GM12878 (cell line): ENCODE data around the gene MYRFL. TPM values are rescaled to one million over a fixed set of nuclear protein-coding genes. Genes with fewer than 3 reads are reported as not detected.

Experiments used
- ATAC-seq: fragments of 200-7000 bp; cut with Tn5 transposase; 3 replicates; pipeline ENCODE4 v1.9.1; 2020; ENCODE audit warnings: mild to moderate bottlenecking, moderate library complexity
- BruUV-seq: library from RNA; stranded (reverse); fragments of 400-500 nt; replicated peaks from 2 replicates; lab custom pipeline; 2021; lab: Mats Ljungman, UMichigan
- CTCF ChIA-PET: fragments of 300-600 bp; sonication (Branson Sonifier 250); formaldehyde crosslinking; extraction: SDS; loops from one replicate; lab custom pipeline; 2021; ENCODE audit warnings: inconsistent platforms; lab: Yijun Ruan, JAX
- POLR2A ChIA-PET: fragments of 350-600 bp; formaldehyde crosslinking; extraction: SDS; loops from one replicate; lab custom pipeline; 2021; ENCODE audit warnings: inconsistent platforms; lab: Charles Lee
- RAD21 ChIA-PET: fragments of 300-600 bp; sonication (Branson Sonifier 250); formaldehyde crosslinking; loops from one replicate; lab custom pipeline; 2023; ENCODE audit warnings: antibody characterized with exemption; ENCODE audit not compliant: unreplicated experiment; lab: Charles Lee
- SMC1A ChIA-PET: fragments of 300-600 bp; sonication (Branson Sonifier 250); formaldehyde crosslinking; loops from one replicate; lab custom pipeline; 2023; ENCODE audit not compliant: unreplicated experiment, uncharacterized antibody; lab: Charles Lee
- DNase-seq: peaks from one replicate; pipeline ENCODE4 v3.0.0-alpha.2; 2011; ENCODE audit warnings: low read depth, low spot score
- FAIRE-seq: peaks from 3 replicates; lab custom pipeline; 2011; peaks lifted over from hg19 to GRCh38; lab: Jason Lieb, UNC
- H2AFZ ChIP-seq: 2 replicates; pipeline ENCODE4 v1.6.0; 2011; ENCODE audit warnings: low read depth, low read length, control low read depth; ENCODE audit not compliant: control insufficient read depth
- H3K27ac ChIP-seq: 2 replicates; pipeline ENCODE4 v1.5.1; 2011; ENCODE audit warnings: control low read depth; ENCODE audit not compliant: control insufficient read depth, insufficient read depth
- H3K27me3 ChIP-seq, 2 experiments: replicated peaks in 1 of 2; 2 replicates each; pipeline versions ENCODE4 v1.6.0 to v1.6.1; 2011; ENCODE audit warnings: low read length in 1 of 2; ENCODE audit not compliant: control insufficient read depth in 2 of 2, insufficient read depth in 2 of 2
- H3K36me3 ChIP-seq, 2 experiments: 2 replicates each; pipeline ENCODE4 v1.5.1; 2011; ENCODE audit warnings: low read length in 1 of 2; ENCODE audit not compliant: control insufficient read depth in 2 of 2, insufficient read depth in 2 of 2
- H3K4me1 ChIP-seq: 2 replicates; pipeline ENCODE4 v1.6.1; 2011; ENCODE audit warnings: mild to moderate bottlenecking, low read length, moderate library complexity, mixed read lengths; ENCODE audit not compliant: control insufficient read depth, insufficient read depth
- H3K4me2 ChIP-seq: 2 replicates; pipeline ENCODE4 v1.6.0; 2011; ENCODE audit warnings: control low read depth; ENCODE audit not compliant: control insufficient read depth, insufficient read depth
- H3K4me3 ChIP-seq: fragments of 200-600 bp; sonication (generic); 2 replicates; pipeline ENCODE4 v1.5.1; 2016
- H3K79me2 ChIP-seq: 2 replicates; pipeline ENCODE4 v1.6.0; 2011; ENCODE audit warnings: low read length; ENCODE audit not compliant: control insufficient read depth, insufficient read depth
- H3K9ac ChIP-seq: 2 replicates; pipeline ENCODE4 v1.8.0; 2011; ENCODE audit warnings: low read length, control low read depth, mixed read lengths; ENCODE audit not compliant: control insufficient read depth, insufficient read depth
- H3K9me3 ChIP-seq: replicated peaks from 3 replicates; pipeline ENCODE4 v1.5.1; 2011; ENCODE audit warnings: mild to moderate bottlenecking, low read length; ENCODE audit not compliant: control insufficient read depth, insufficient read depth
- H4K20me1 ChIP-seq: 2 replicates; pipeline ENCODE4 v1.6.0; 2011; ENCODE audit not compliant: control insufficient read depth, insufficient read depth
- BHLHE40 ChIP-seq, 2 experiments: fragments of 450-650 bp in 1 of 2; IDR thresholded peaks; 2 replicates each; pipeline ENCODE4 v1.6.1; 2011 to 2017; ENCODE audit warnings: low read depth in 2 of 2, borderline replicate concordance in 1 of 2, improper control_type of control experiment in 1 of 2, low read length in 1 of 2, mild to moderate bottlenecking in 1 of 2
- CHD2 ChIP-seq: IDR thresholded peaks from 2 replicates; pipeline ENCODE4 v1.6.1; 2011; ENCODE audit warnings: low read depth, low read length, improper control_type of control experiment, borderline replicate concordance
- FOXK2 ChIP-seq: fragments of 450-650 bp; IDR thresholded peaks from 2 replicates; pipeline ENCODE4 v1.6.1; 2017; ENCODE audit warnings: mild to moderate bottlenecking, moderate library complexity
- MEF2B ChIP-seq: fragments of 450-650 bp; IDR thresholded peaks from 2 replicates; pipeline ENCODE4 v1.6.1; 2018; ENCODE audit warnings: mild to moderate bottlenecking, moderate library complexity; ENCODE audit not compliant: partially characterized antibody, poor library complexity, severe bottlenecking
- MXI1 ChIP-seq: fragments of 150-350 bp; IDR thresholded peaks from 2 replicates; pipeline ENCODE4 v1.6.1; 2011; ENCODE audit warnings: low read depth, mild to moderate bottlenecking, inconsistent platforms, low read length, improper control_type of control experiment
- MYC ChIP-seq: IDR thresholded peaks from 2 replicates; pipeline ENCODE4 v1.6.1; 2011; ENCODE audit warnings: mild to moderate bottlenecking, low read length, moderate library complexity, inconsistent platforms; ENCODE audit not compliant: insufficient read depth, insufficient replicate concordance, insufficient read length, severe bottlenecking
- NFYB ChIP-seq: IDR thresholded peaks from 2 replicates; pipeline ENCODE4 v1.6.1; 2011; ENCODE audit warnings: low read depth, mild to moderate bottlenecking, low read length, improper control_type of control experiment, moderate library complexity; ENCODE audit not compliant: insufficient read depth
- POLR2AphosphoS2 ChIP-seq: IDR thresholded peaks from 2 replicates; pipeline ENCODE4 v1.6.1; 2011; ENCODE audit warnings: low read depth, mild to moderate bottlenecking, low read length, improper control_type of control experiment, moderate library complexity
- RFX5 ChIP-seq: IDR thresholded peaks from 2 replicates; pipeline ENCODE4 v1.6.1; 2011; ENCODE audit warnings: low read depth, low read length, improper control_type of control experiment
- SIX5 ChIP-seq: IDR thresholded peaks from 2 replicates; pipeline ENCODE4 v1.6.1; 2011; ENCODE audit warnings: mild to moderate bottlenecking, low read depth, low read length, moderate library complexity; ENCODE audit not compliant: severe bottlenecking
- STAT3 ChIP-seq: IDR thresholded peaks from 2 replicates; pipeline ENCODE4 v1.6.1; 2011; ENCODE audit warnings: low read depth, low read length, improper control_type of control experiment
- WRNIP1 ChIP-seq: IDR thresholded peaks from 2 replicates; pipeline ENCODE4 v1.6.1; 2011; ENCODE audit warnings: low read depth, low read length, improper control_type of control experiment, borderline replicate concordance
- WGBS: methylation state at CpG from one replicate; pipeline ENCODE4 v1.1.6; 2016; ENCODE audit warnings: low lambda C conversion rate; ENCODE audit not compliant: insufficient replicate concordance, insufficient coverage; ENCODE audit errors: missing lambda C conversion rate; 5-methylcytosine and 5-hydroxymethylcytosine counted together
- in situ Hi-C: fragments of 300-500 bp; cut with MboI; formaldehyde crosslinking; loops from 9 replicates; pipeline ENCODE4 v1.14.3; 2018; ENCODE audit warnings: mixed read lengths
- intact Hi-C: fragments of 100-400 bp; cut with micrococcal nuclease; formaldehyde crosslinking; loops from one replicate; pipeline ENCODE4 v1.14.2; 2022; ENCODE audit not compliant: unreplicated experiment
- polyA plus RNA-seq, 11 experiments: library from polyadenylated mRNA; depleted of rRNA in 4 of 11; unstranded in 6 of 11; stranded (reverse) in 5 of 11; fragments of >200 nt; fragmentation: Nextera tagmentation in 4 of 11; fragmentation: Illumina TruSeq in 1 of 11; extraction: Ambion mirVana in 4 of 11; extraction: Trizol in 1 of 11; gene quantifications; 1 replicate in 1 of 11; 2 replicates in 10 of 11; pipeline versions ENCODE4 v1.2.1 to v1.2.3, GENCODE V29; 2011 to 2016; ENCODE audit warnings: inconsistent platforms in 2 of 11, missing spikeins in 2 of 11, low read depth in 1 of 11
- total RNA-seq, 4 experiments: library from RNA; depleted of rRNA in 3 of 4; stranded (reverse); fragments of >200 nt in 3 of 4; fragmentation: Illumina TruSeq in 1 of 4; extraction: Trizol in 1 of 4; gene quantifications; 2 replicates each; pipeline versions ENCODE4 v1.2.1 to v1.2.3, GENCODE V29; 2013 to 2021
- TF ChIP-seq, protein P1 (sequence below): IDR thresholded peaks from 2 replicates; pipeline ENCODE4 v1.6.1; 2012; ENCODE audit warnings: improper control_type of control experiment, low read depth, low read length; ENCODE audit not compliant: insufficient replicate concordance
- TF ChIP-seq, protein P2 (sequence below): IDR thresholded peaks from 2 replicates; pipeline ENCODE4 v1.6.1; 2012; ENCODE audit warnings: low read depth, low read length, improper control_type of control experiment

The MYRFL gene
- total and polyA plus RNA-seq, 10 of the 15 experiments (the other 5 are each of a cell fraction or from before 2014, with no cell fraction given), result 0.24 to 1.8 (median 0.64) TPM

DNA sequence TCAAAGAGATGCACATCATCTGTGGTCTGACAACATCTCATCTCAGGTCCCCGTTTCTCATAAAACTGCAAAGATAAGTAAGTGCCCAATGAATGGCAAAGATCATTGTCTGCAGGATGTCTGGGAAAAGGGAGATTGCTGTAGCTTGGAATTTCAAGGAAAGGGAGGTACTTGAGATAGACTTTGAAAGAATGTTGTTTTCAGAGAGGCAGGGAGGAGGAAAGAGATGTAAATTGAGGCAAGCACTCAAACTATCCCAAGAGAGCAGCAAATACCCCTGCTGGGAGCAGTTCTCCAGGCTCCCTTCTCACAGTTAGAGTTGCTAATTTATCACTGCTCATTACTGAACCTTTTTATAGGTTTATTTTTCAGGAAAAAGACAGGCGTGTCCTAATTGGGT is 107.1 kb downstream of the MYRFL start:
- peaks cover 5% of the 10 kb centered on the region; the same call in 1 of the 2 replicates for H3K4me1 ChIP-seq
- H3K9ac ChIP-seq, result no peak overlapping the region
- ChIA-PET POLR2A (no interaction called here), SMC1A (no interaction called here), RAD21 (no interaction called here), CTCF (interaction anchor here (0.6 kb wide), 1 partner anchor 793 kb away, joined by 3 read pairs; no protein-coding TSS in a partner anchor)
- ATAC-seq (no peak), DNase-seq (no peak), FAIRE-seq (no peak)
- in situ Hi-C loops, result no loop called here
- no peak overlapping the region for H2AFZ ChIP-seq
- no peaks in the 10 kb centered on the region for H3K79me2 ChIP-seq
- no peaks in the 10 kb centered on the region for H4K20me1 ChIP-seq
- TF ChIP-seq MYC (no peak), SIX5 (no peak), CHD2 (no peak), NFYB (no peak), FOXK2 (no peak), WRNIP1 (no peak), POLR2AphosphoS2 (no peak), BHLHE40 (IDR thresholded peaks at IDR 0.05; ENCODE audit: borderline replicate concordance in 1 of 2, low read depth in 2 of 2, low read length in 1 of 2) (no peak), MXI1 (no peak), RFX5 (no peak), MEF2B (no peak), STAT3 (no peak)
- TF ChIP-seq, protein P1, sequence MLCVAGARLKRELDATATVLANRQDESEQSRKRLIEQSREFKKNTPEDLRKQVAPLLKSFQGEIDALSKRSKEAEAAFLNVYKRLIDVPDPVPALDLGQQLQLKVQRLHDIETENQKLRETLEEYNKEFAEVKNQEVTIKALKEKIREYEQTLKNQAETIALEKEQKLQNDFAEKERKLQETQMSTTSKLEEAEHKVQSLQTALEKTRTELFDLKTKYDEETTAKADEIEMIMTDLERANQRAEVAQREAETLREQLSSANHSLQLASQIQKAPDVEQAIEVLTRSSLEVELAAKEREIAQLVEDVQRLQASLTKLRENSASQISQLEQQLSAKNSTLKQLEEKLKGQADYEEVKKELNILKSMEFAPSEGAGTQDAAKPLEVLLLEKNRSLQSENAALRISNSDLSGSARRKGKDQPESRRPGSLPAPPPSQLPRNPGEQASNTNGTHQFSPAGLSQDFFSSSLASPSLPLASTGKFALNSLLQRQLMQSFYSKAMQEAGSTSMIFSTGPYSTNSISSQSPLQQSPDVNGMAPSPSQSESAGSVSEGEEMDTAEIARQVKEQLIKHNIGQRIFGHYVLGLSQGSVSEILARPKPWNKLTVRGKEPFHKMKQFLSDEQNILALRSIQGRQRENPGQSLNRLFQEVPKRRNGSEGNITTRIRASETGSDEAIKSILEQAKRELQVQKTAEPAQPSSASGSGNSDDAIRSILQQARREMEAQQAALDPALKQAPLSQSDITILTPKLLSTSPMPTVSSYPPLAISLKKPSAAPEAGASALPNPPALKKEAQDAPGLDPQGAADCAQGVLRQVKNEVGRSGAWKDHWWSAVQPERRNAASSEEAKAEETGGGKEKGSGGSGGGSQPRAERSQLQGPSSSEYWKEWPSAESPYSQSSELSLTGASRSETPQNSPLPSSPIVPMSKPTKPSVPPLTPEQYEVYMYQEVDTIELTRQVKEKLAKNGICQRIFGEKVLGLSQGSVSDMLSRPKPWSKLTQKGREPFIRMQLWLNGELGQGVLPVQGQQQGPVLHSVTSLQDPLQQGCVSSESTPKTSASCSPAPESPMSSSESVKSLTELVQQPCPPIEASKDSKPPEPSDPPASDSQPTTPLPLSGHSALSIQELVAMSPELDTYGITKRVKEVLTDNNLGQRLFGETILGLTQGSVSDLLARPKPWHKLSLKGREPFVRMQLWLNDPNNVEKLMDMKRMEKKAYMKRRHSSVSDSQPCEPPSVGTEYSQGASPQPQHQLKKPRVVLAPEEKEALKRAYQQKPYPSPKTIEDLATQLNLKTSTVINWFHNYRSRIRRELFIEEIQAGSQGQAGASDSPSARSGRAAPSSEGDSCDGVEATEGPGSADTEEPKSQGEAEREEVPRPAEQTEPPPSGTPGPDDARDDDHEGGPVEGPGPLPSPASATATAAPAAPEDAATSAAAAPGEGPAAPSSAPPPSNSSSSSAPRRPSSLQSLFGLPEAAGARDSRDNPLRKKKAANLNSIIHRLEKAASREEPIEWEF, result no peak
- TF ChIP-seq, protein P2, sequence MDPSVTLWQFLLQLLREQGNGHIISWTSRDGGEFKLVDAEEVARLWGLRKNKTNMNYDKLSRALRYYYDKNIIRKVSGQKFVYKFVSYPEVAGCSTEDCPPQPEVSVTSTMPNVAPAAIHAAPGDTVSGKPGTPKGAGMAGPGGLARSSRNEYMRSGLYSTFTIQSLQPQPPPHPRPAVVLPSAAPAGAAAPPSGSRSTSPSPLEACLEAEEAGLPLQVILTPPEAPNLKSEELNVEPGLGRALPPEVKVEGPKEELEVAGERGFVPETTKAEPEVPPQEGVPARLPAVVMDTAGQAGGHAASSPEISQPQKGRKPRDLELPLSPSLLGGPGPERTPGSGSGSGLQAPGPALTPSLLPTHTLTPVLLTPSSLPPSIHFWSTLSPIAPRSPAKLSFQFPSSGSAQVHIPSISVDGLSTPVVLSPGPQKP, result no peak
- H3K27me3 ChIP-seq, result no peaks in the 10 kb centered on the region
- intact Hi-C loops, result no loop called here
- no peak overlapping the region for H3K4me3 ChIP-seq
- no peaks in the 10 kb centered on the region for H3K9me3 ChIP-seq
- H3K4me2 ChIP-seq, result no peak overlapping the region
- BruUV-seq, result no TSS peak
- no peaks in the 10 kb centered on the region for H3K36me3 ChIP-seq
- 62% methylated on average over 2 of the region's 2 CpGs for WGBS
- no peak overlapping the region for H3K27ac ChIP-seq
